Neural progenitor cell (in vitro differentiated cells): ENCODE data around the gene GNA15.

Experiments used
- EZH2phosphoT487 ChIP-seq: fragments of 200-600 bp; sonication (generic); IDR thresholded peaks from 2 replicates; pipeline ENCODE4 v1.6.1; 2017; ENCODE audit warnings: antibody characterized with exemption
- TF ChIP-seq, protein P1 (sequence below): fragments of 200-600 bp; sonication (generic); IDR thresholded peaks from 2 replicates; pipeline ENCODE4 v1.5.1; 2017; ENCODE audit warnings: antibody characterized with exemption, mild to moderate bottlenecking

DNA sequence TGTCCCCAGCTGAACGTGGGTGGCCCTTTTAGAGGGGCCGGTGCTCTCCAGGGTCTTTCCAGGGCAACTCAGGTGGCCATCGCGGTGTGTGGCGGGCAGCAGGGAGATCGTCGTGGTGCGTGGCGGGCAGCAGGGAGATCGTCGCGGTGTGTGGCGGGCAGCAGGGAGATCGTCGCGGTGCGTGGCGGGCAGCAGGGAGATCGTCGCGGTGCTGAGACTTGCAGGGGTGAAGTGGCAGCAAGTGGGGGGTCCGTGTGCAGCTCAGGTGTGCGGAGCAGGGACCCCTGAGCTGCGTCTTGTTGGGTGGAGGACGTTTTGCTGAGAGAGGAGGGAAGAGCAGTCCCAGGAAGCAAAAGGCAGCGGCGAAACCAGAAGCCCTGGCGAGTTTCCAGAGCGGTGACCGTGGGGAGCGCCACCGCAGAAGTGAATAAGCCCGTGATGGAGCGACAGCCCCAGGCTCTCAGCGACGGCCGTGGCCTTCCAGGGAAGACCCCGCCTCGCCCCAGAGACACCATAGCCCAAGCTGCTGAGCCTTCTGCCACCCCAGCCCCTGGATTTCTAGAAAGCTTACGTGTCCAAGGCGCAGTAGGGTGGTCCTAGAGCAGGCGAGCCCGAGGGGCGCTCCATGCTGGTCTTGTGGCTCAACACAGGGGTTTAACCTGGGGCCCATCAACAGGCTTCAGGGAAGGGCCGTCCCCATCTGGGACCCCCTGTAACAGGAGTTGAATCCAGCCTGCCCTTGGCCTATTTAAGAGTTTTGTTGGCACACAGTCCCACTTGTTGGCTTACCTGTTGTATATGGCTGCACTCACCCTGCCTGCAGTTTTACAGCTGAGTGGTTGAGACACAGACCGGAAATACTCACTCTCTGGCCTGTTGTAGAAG, 55.3 kb downstream of the GNA15 start:
- TF ChIP-seq, protein P1, sequence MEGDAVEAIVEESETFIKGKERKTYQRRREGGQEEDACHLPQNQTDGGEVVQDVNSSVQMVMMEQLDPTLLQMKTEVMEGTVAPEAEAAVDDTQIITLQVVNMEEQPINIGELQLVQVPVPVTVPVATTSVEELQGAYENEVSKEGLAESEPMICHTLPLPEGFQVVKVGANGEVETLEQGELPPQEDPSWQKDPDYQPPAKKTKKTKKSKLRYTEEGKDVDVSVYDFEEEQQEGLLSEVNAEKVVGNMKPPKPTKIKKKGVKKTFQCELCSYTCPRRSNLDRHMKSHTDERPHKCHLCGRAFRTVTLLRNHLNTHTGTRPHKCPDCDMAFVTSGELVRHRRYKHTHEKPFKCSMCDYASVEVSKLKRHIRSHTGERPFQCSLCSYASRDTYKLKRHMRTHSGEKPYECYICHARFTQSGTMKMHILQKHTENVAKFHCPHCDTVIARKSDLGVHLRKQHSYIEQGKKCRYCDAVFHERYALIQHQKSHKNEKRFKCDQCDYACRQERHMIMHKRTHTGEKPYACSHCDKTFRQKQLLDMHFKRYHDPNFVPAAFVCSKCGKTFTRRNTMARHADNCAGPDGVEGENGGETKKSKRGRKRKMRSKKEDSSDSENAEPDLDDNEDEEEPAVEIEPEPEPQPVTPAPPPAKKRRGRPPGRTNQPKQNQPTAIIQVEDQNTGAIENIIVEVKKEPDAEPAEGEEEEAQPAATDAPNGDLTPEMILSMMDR: no peak
- TF ChIP-seq EZH2phosphoT487: no peak
